Inflammatory macrophage treated with lipopolysaccharide for 4 hours (primary cell): Measurements from ENCODE around the gene COL20A1.

ENCODE experiments used
- DNase-seq: peaks from one replicate; pipeline ENCODE4 v3.0.0-alpha.2; 2020

COL20A1 gene

GRCh38 chr20:63279931-63280330, 13.1 kb upstream of the COL20A1 start:
- no peak for DNase-seq

DNA sequence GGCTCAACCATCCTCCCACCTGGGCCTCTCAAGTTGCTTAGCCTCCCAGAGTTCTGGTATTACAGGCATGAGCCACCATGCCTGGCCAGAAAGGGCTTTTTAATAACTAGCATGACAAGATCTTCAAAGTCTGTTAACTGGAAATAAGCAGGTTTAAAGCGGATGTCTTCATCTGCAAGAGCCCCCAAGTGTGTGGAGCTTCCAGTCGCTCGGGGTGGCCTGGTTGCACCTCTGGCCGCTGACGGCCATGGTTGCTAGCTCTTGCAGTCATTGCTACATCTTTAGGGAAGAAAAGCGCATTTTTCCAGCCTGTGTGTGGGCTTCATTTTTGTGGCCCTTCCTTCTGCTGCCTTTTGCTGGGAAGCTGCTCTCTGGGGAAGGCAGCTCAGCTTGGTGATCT, 12.6 kb upstream of the COL20A1 start:
- no peak for DNase-seq

DNA sequence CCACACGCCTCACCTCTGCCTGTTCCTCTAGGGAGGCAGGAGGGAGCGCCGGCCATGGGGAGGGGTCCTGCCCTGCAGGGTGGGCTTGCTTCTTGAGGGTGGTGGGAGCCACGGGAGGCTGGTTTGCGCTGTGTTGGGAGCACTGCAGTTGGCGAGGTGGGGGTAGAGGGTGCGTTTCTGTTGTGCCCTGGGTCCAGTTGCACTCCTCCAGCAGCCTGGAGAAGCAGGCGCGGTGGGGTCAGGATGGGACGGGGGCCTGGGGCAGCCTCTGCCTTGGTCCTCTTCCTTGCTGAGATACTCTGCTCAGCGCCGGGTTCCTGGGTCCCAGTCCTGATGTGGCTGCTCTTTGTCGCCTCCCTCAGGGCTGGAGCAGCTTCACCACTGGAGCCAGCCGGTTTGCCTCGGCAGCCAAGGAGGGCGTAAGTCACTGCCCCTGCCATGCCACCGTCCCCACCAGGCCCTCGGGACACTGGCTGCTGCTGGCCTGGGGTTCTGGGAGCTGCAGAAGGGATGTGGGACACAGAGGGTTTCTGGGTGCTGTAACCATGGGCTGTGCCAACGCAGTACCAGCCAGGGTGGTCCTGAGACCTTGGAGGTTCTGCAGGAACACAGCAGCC, 11.9 kb upstream of the COL20A1 start:
- DNase-seq: no peak

DNA sequence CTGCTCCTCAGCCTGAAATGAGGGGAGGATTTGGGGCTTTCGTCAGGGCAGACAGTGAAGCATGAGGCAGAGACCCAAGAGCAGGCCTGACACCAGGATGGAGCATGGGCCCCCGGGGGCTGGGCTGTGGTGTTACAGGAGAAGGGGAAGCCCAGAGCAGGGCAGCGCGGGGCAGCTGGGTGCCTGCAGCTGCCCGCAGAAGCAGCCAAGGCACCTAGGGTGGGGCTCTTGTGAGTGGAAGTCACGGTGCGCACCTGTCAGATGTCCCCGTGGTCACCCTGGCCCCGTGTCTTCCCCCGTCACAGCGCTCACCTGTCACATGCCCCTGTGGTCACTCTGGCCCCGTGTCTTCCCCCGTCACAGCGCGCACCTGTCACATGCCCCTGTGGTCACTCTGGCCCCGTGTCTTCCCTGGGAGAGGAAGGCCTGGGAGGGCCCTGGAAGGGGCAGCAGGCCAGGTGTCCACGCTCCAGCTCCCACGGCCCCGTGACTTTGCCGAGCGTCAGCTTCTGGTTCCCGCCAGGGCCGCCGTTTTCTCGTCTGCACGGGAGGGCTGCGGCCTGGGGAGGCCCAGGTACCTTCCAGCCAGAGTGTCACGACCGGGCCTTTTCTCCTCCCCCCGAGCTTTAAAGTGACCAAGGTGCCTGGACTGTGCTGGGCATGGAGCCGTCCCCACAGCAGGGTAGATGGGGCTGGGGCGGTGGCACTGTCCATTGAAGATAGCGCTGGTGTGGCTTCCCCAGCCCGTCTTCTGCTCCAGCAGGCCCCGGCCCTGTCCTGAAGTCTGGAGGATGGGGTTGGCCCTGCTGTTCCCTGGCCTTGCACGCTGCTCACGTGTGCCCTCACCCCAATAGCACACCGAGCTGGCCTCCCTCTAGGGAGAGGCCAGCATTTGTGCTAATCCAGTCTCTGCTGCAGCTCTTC, 11.0 kb upstream of the COL20A1 start:
- no peak for DNase-seq

GRCh38 chr20:63282946-63283345, 10.0 kb upstream of the COL20A1 start:
- DNase-seq: no peak

DNA sequence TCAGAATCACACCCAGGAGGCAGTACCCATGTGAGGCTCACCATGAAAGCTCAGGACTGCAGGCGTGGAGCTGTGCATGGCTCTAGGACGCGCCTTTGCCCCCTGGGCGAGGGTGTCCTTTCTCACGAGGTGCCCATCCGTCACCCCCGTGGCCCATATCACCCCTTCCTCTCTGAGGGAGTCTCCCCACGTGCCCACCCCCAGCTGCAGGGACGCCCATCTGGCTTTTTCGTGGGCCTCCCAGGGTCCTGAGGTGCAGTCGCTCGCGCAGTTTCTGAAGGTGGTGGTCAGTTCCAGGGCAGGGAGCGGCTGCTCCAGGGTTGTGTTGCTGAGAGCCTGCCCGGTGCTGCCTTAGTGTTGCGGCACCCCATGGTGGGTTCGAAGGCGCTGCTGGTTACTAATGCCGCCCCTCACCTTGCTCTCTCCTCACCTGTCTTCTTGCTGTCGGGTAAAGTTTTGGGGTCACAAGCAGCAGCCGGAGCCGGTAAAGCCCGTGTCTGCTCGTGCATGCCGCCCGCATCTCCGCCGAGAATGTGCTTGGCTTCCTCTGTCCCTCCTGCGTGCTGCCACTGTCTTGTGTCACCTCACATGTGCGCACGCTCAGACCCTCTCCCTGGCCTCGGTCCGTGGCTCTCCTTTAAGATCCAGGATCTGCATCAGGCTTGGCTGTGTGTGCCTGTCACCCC, 9.4 kb upstream of the COL20A1 start:
- no peak for DNase-seq

GRCh38 chr20:63284083-63284440, 8.9 kb upstream of the COL20A1 start:
- DNase-seq: no peak

- no peak for DNase-seq
Measured at GRCh38 chr20:63284544-63284949, 8.4 kb upstream of the COL20A1 start.

DNA sequence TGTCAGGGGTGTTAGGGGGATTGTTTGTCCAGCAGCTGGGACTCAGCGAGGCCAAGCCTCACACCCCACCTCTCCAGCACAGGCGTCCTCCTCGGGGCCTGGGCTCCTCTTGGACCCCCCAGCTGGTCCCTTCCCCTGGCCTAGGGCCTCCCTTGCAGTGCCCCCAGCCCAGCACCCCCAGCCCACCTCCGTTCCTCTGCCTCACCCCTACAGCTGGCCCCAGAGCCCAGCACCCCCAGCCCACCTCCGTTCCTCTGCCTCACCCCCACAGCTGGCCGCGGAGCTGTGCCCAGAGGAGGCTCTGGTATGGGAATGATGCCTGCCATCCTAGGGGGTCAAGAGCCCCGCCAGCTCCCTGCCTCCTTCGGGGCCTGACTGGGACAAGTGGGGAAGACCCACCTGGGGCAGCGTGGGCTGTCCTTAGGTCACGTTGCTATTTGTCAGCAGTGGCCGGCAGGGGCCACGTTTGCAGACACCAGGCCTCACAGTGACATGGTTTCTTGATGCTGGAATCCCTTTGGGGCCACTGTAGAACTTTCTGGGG, 7.9 kb upstream of the COL20A1 start:
- DNase-seq: no peak

GRCh38 chr20:63285636-63286615, 7.1 kb upstream of the COL20A1 start:
- no peak for DNase-seq

DNA sequence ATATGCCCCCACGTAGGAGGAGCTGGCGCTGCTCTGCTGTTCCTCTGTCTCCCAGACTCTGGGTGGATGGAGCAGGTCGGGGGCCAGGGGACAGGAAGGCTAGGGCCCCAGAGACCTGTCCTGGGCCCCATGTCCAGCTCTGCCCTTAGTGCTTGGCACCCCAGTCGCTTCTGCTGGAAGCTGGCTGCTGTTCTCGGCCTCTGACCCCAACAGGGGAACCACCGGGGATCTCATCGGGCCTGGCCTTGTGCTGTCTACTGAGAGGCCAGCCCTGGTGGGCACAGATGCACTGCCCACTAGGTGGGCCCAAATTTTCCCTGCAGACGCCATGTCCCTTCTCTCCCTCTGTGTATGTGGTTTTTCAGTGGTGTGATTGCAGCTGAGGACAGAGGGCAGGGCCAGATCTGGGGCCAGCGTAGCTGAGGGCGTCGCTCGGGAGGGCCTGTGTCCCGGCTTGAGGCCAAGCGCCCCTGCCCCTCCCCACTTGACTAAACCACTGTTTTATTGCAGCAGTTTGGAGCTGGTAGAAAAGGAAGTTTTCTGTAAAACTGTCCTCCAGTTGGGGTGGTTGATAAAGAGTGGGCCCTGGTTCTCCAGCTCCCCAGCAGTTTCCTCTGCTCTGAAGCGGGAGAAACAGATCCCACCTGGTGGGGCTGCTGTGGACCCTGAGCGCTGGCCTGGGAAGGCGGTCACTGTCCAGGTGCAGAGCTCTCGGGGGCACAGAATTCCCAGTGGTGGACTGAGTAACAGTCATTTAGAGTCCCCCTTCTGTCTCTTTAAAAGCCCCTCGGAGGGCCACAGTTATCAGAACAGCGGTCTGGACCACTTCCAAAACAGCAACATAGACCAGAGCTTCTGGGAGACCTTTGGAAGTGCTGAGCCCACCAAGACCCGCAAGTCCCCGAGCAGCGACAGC, 5.9 kb upstream of the COL20A1 start:
- no peak for DNase-seq

GRCh38 chr20:63287697-63288580, 5.0 kb upstream of the COL20A1 start:
- DNase-seq: no peak

GRCh38 chr20:63288581-63289251, 4.3 kb upstream of the COL20A1 start:
- DNase-seq: no peak

DNA sequence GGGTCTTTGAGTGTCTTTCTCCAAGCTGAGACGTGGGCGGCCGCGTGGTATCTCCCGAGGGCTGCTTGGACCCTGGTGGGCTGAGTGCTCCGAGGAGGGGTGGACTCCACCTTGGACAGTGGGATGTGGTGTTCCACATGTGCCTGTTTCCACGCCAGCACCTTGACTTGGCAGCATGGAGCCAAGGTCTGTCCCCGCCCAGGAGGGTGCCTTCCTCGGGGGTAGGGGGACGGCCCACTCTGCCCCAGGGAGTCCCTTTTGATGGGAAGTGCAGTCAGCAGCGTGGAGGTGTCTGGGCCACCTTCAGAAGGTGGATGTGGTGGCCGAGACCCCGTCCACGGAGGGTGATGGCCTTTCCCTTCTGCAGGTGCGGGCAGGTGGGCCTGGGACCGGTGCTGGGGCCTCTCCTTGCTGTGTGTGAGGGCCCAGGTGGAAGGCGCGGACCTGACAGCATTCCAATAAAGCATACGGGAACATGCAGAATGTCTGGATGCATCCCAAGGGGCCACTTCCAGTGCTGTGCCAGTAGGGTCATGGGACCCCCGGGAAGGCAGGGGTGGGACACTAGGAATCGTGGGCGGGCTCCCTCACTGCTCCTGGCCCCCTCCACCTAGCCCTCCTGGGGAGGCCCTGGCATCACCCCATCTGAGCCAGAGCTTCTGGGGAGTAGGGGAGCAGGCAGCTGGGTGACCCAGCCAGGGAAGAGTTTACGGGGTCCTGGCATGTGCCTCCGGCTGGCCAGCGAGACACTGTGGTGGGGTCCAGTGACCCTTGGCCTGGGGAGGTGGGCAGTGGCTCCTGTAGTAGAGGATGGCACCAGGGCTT, 3.5 kb upstream of the COL20A1 start:
- no peak for DNase-seq

GRCh38 chr20:63290136-63290676, 2.8 kb upstream of the COL20A1 start:
- DNase-seq: no peak

GRCh38 chr20:63290677-63291472, 2.1 kb upstream of the COL20A1 start:
- DNase-seq: peak; percentile 9

DNA sequence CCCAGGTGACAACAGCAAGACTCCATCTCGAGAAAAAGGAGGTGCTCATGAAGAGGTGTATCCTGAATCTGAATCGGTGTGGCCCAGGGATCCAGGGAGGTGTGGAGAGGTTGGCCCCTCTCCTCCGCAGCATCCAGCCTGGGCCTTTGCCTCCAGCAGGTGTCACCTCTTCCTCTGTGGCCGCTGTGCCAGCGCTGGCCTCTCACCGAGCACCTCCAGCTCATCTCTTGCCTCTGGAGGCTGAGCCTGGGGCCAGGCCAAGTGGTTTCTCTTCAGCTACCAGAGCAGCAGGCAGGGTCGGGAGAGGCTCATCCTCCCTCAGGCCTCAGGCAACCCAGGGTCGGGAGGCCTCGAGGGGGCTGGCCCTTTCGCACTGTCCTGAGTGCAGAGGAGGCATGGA, 1.2 kb upstream of the COL20A1 start:
- DNase-seq: no peak
